ENCODE results near the gene SPDYE2B.
"Not testable (repeated sequence)": the region's sequence is repeated elsewhere in the genome, so short reads cannot be mapped to it uniquely, and the experiment has no call there.

GRCh38 chr7:102602317-102602716 lies 47.8 kb upstream of the SPDYE2B start:
- TF ChIP-seq ZNF3 (CRISPR knock-in tag; IDR thresholded peaks at IDR 0.05); CTCF (IDR thresholded peaks at IDR 0.05 in 2 of 3, conservative IDR thresholded peaks at IDR 0.05 in 1 of 3; ENCODE audit: insufficient read depth in 2 of 3, low read depth in 1 of 3, low read length in 3 of 3); RFX5 (IDR thresholded peaks at IDR 0.05; ENCODE audit: low read depth, low read length); POLR2A (conservative IDR thresholded peaks at IDR 0.05); MNT (conservative IDR thresholded peaks at IDR 0.05); ELF4 (CRISPR knock-in tag; IDR thresholded peaks at IDR 0.05); ZBTB33 (CRISPR knock-in tag; IDR thresholded peaks at IDR 0.05): not testable (repeated sequence)
